Duodenal mucosa (tissue), 2 donors: ENCODE results near the gene PTPRF.

Source experiments
- H3K27ac ChIP-seq: one replicate; pipeline ENCODE4 v1.7.0; 2013; ENCODE audit warnings: low read depth, low read length
- H3K27me3 ChIP-seq, 2 donors: one replicate each; pipeline ENCODE4 v1.7.0; 2013; ENCODE audit warnings: low read length in 2 of 2, control low read depth in 1 of 2; ENCODE audit not compliant: insufficient read depth in 2 of 2, control insufficient read depth in 1 of 2
- H3K36me3 ChIP-seq, 2 donors: one replicate each; pipeline ENCODE4 v1.7.0; 2013; ENCODE audit warnings: low read length in 2 of 2, control low read depth in 1 of 2; ENCODE audit not compliant: insufficient read depth in 2 of 2, control insufficient read depth in 1 of 2
- H3K4me1 ChIP-seq, 2 donors: one replicate each; pipeline ENCODE4 v1.7.0; 2013; ENCODE audit warnings: low read length in 2 of 2, control low read depth in 1 of 2; ENCODE audit not compliant: insufficient read depth in 2 of 2, control insufficient read depth in 1 of 2
- H3K4me3 ChIP-seq, 2 donors: one replicate each; pipeline ENCODE4 v1.7.0; 2013; ENCODE audit warnings: low read length in 2 of 2, low read depth in 1 of 2
- H3K9ac ChIP-seq, 2 donors: one replicate each; pipeline ENCODE4 v1.7.0; 2013; ENCODE audit warnings: low read length in 2 of 2, low read depth in 1 of 2
- H3K9me3 ChIP-seq, 2 donors: one replicate each; pipeline ENCODE4 v1.7.0; 2013; ENCODE audit warnings: low read length in 2 of 2, control low read depth in 1 of 2; ENCODE audit not compliant: control insufficient read depth in 1 of 2

Gene PTPRF

DNA sequence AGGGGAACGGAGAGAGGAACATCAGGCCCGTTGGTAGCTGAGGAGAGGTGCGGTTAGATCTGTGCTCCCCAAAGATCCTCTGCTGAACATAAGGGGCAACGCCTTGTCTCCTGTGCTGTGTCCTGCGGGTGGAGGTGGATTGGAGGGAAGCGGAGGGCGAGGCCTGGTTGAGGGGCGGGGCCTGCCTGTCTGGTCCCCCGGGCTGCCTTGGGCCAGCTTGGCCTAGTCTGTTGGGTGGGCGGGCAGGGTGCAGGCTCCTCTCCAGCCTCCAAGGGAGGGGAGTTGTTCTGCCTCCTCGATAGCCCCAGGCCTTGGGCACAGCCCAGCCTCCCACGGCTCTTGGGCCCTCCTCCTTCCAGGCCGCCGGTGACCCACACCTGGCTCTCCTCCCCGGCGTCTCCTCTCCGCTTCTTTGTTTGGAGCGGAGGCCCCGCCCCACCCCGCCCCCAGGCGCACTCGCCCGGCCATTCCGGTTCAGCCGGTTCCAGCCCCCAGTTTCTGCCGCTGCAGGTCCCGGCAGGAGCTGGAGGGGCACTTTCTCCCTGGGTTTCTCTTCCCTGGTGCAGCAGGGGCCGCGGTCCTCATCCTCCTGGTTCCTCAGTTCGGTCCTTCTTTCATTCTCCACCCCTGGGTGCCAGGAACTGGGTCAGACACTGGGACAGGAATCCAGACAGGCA lies 19.4 kb downstream of the PTPRF start:
- Histone ChIP-seq H3K27ac (peak overlapping the region; percentile 86), H3K27me3 (no peaks in the 10 kb centered on the region), H3K4me3 (peak overlapping the region; percentile 58 to 63), H3K4me1 (peaks cover 79% of the 10 kb centered on the region in 2 donors), H3K9me3 (no peaks in the 10 kb centered on the region), H3K9ac (peak overlapping the region; percentile 65), H3K36me3 (peaks cover 6 to 13% of the 10 kb centered on the region in 2 donors)

GRCh38 chr1:43550598-43551246 lies 20.0 kb downstream of the PTPRF start:
- Histone ChIP-seq H3K36me3 (peaks cover 3 to 16% of the 10 kb centered on the region in 2 donors), H3K27me3 (no peaks in the 10 kb centered on the region), H3K4me3 (peak overlapping the region; percentile 58 to 63), H3K9ac (peak overlapping the region; percentile 65), H3K27ac (peak overlapping the region; percentile 86), H3K4me1 (peaks cover 72% of the 10 kb centered on the region in 2 donors), H3K9me3 (no peaks in the 10 kb centered on the region)

DNA sequence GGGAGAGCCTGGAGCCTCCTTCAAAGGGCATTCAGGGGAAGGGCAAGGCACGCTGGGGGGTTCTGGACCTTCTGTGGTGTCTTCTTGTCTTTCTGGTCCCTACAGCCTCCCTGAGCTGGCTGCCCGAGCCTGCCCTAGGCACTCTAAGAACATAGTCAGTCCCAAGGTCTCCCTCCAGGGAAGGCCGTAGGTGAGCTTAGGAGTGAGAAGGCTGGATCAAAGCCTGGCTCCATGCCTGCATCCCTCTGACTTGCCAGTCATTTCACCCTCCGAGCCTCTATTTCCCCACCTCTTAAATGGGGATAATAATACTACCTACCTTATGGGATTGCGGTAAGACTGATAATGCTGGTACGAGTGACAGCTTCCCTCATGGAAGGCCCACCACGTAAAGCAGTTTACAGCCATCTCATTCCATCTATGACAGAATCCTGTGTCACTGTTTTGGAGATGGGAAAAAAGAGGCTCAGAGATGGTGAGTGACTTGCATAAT lies 20.8 kb downstream of the PTPRF start:
- no peaks in the 10 kb centered on the region for H3K27me3 ChIP-seq
- no peak overlapping the region for H3K4me3 ChIP-seq
- H3K27ac ChIP-seq: peak overlapping the region; percentile 86
- no peaks in the 10 kb centered on the region for H3K9me3 ChIP-seq
- H3K36me3 ChIP-seq: peaks cover 4 to 20% of the 10 kb centered on the region in 2 donors
- H3K4me1 ChIP-seq: peaks cover 68 to 70% of the 10 kb centered on the region in 2 donors
- H3K9ac ChIP-seq: peak overlapping the region; percentile 21 to 23

- Histone ChIP-seq H3K36me3 (peaks cover 8 to 27% of the 10 kb centered on the region in 2 donors), H3K4me1 (peaks cover 68 to 70% of the 10 kb centered on the region in 2 donors), H3K9ac (peak overlapping the region; percentile 22 to 27), H3K9me3 (no peaks in the 10 kb centered on the region), H3K4me3 (no peak overlapping the region), H3K27me3 (no peaks in the 10 kb centered on the region), H3K27ac (peak overlapping the region; percentile 36)
Measured at GRCh38 chr1:43552059-43552742, 21.5 kb downstream of the PTPRF start.

DNA sequence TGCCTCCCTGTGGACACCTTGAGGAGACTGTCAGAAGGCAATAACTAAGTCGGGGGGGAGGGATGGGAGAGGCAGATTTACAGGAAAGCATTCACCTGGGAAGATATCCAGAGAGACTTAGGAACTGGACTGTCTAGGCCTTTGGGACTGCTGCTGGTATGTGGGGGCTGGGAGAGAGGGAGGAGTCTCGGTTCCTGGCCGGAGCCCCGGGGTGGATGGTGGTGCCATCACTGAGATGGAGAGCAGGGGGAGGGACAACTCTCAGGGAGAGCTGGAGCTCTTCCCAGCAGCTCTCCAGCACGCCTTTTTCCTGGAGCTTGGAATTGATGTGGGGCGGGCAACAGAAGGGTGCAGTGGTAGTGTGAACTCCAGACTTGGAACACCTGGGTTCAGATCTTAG lies 22.1 kb downstream of the PTPRF start:
- Histone ChIP-seq H3K36me3 (peaks cover 8 to 27% of the 10 kb centered on the region in 2 donors), H3K27ac (peak overlapping the region; percentile 36), H3K27me3 (no peaks in the 10 kb centered on the region), H3K4me3 (no peak overlapping the region), H3K9ac (peak overlapping the region in 1 of 2 donors; percentile 27), H3K4me1 (peaks cover 64 to 65% of the 10 kb centered on the region in 2 donors), H3K9me3 (no peaks in the 10 kb centered on the region)

GRCh38 chr1:43554444-43554992 lies 23.8 kb downstream of the PTPRF start:
- Histone ChIP-seq H3K4me3 (no peak overlapping the region), H3K27ac (no peak overlapping the region), H3K9me3 (no peaks in the 10 kb centered on the region), H3K9ac (no peak overlapping the region), H3K36me3 (peaks cover 8 to 31% of the 10 kb centered on the region in 2 donors), H3K4me1 (peaks cover 62 to 64% of the 10 kb centered on the region in 2 donors), H3K27me3 (peaks cover 0 to 3% of the 10 kb centered on the region in 2 donors)

DNA sequence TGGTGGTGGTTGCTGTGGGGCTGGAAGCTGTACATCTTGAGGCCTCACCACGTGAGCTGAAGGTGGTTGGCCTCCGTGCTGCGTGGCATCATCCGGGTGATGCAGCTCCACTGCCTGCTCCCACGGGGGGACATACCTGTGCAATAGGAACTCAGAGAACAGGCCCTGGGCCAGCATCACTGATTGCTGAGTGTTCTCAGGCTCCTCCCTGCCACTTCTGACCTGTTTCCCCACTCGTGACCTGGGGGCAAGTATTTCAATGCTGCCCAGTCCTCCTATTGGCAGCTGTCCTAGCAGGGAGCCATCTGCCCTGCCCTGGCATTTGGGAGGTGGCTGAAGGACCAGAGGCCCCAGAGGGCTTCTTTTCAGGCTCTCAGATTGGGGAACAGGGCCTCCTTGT lies 26.1 kb downstream of the PTPRF start:
- Histone ChIP-seq H3K9me3 (no peaks in the 10 kb centered on the region), H3K4me3 (no peak overlapping the region), H3K27me3 (peaks cover 0 to 3% of the 10 kb centered on the region in 2 donors), H3K36me3 (peaks cover 15 to 53% of the 10 kb centered on the region in 2 donors), H3K9ac (peak overlapping the region; percentile 9 to 38), H3K4me1 (peaks cover 49 to 50% of the 10 kb centered on the region in 2 donors), H3K27ac (no peak overlapping the region)

GRCh38 chr1:43557744-43558245 lies 27.1 kb downstream of the PTPRF start:
- peaks cover 39 to 42% of the 10 kb centered on the region in 2 donors for H3K4me1 ChIP-seq
- H3K27ac ChIP-seq: peak overlapping the region; percentile 86
- H3K9ac ChIP-seq: peak overlapping the region; percentile 43 to 50

GRCh38 chr1:43558346-43558841 lies 27.7 kb downstream of the PTPRF start:
- Histone ChIP-seq H3K9me3 (no peaks in the 10 kb centered on the region), H3K36me3 (peaks cover 15 to 55% of the 10 kb centered on the region in 2 donors), H3K4me1 (peaks cover 33 to 36% of the 10 kb centered on the region in 2 donors), H3K4me3 (peak overlapping the region; percentile 31 to 43), H3K27ac (peak overlapping the region; percentile 86), H3K27me3 (peaks cover 0 to 3% of the 10 kb centered on the region in 2 donors), H3K9ac (peak overlapping the region; percentile 43 to 53)

More at GRCh38 chr1:43557744-43558245, 27.1 kb downstream of the PTPRF start:
- H3K4me3 ChIP-seq: peak overlapping the region in 1 of 2 donors; percentile 26
- peaks cover 15 to 56% of the 10 kb centered on the region in 2 donors for H3K36me3 ChIP-seq
- no peaks in the 10 kb centered on the region for H3K9me3 ChIP-seq
- H3K27me3 ChIP-seq: peaks cover 0 to 3% of the 10 kb centered on the region in 2 donors
